Gastroesophageal sphincter (tissue), 3 donors: ENCODE measurements around the gene OR10A6.

ENCODE experiments used
- CTCF ChIP-seq, 4 experiments: fragments of 200-600 bp in 2 of 4; fragments of 450-650 bp in 2 of 4; sonication (generic) in 1 of 4; IDR thresholded peaks; one replicate each; pipeline ENCODE4 v1.5.1; 2017 to 2019; ENCODE audit warnings: antibody characterized with exemption in 4 of 4, mild to moderate bottlenecking in 2 of 4, moderate library complexity in 2 of 4
- EP300 ChIP-seq: sonication (generic); formaldehyde crosslinking; IDR thresholded peaks from one replicate; pipeline ENCODE4 v1.6.1; 2017; ENCODE audit warnings: antibody characterized with exemption, mild to moderate bottlenecking

GRCh38 chr11:7974668-7975067, 43.6 kb upstream of the OR10A6 start:
- TF ChIP-seq CTCF (IDR thresholded peaks at IDR 0.05) (no peak), EP300 (no peak)
